Left forelimb (tissue), 1 donor: Measurements from ENCODE around the gene INTS7.

Source experiments
- DNase-seq: peaks from one replicate; pipeline ENCODE4 v3.0.0-alpha.2; 2018; ENCODE audit warnings: low spot score

The INTS7 gene

DNA sequence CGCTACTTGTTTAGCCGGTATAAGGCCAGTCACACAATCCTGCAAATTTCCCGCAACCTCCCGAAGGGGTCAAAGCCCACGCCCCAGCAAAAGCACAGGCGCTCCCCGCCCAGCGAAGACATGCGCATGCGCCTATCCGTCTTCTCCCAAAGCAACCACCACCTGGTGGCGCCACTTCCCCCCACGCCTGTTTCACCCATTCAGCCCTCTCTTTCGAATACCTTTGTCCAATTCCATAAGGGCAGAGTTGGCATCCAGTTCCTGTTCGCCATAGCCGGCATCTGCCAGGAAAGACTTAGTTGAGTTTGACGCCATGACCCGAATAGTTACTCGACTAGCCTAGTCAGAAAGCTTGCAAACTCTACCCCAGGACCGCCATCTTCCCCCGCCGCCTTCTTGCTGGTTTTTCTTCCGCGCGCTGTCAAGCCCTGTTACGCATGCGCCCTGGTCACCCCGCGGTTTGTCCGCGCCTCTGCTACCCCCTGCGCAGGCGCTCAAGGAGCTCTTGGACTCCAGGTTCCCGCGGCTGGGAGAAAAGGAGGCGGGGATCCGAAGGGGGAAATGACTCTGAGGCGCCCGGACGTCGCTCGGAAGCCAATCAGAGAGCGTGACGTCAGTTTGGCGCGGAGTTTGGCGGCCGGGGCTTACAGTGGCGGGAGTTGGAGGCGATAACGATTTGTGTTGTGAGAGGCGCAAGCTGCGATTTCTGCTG is at the start of gene INTS7, which contains the start of gene DTL:
Gene INTS7, minus strand, starts transcription at position 435 of the 712 bp plus-strand sequence. Its CDS starts 120 bp downstream, at position 315.
Gene DTL, plus strand, starts transcription at position 626 of the 712 bp plus-strand sequence. CDS start 143 bp downstream, outside the sequence.
- peak; percentile 99 for DNase-seq

GRCh38 chr1:212082765-212083406 is 47.5 kb upstream of the INTS7 start:
- no peak for DNase-seq

- DNase-seq, result no peak
Measured at GRCh38 chr1:212078826-212079225, 43.5 kb upstream of the INTS7 start.

- no peak for DNase-seq
Measured at GRCh38 chr1:212077028-212077427, 41.7 kb upstream of the INTS7 start.

DNA sequence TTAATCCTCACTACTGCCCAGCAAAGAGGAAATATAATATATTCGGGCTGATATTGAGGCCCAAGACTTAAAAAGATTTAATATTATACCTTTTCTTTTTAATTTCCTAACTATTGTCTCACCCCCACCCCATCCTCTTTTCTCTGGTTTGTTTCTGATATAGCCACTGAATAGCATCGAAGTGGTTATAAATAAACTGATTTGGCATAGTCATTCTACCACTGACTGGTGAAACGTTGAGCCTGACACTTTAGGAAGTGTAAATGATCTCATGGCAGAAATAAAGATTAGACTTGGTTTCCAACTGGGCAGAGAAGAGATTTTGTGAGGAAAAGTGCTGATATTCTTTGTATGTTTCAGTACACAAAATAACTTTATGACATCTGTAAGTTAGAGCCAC is 39.5 kb upstream of the INTS7 start:
- DNase-seq, result no peak

- no peak for DNase-seq
Measured at GRCh38 chr1:212074313-212074712, 39.0 kb upstream of the INTS7 start.

- no peak for DNase-seq
Measured at GRCh38 chr1:212073490-212073889, 38.1 kb upstream of the INTS7 start.

DNA sequence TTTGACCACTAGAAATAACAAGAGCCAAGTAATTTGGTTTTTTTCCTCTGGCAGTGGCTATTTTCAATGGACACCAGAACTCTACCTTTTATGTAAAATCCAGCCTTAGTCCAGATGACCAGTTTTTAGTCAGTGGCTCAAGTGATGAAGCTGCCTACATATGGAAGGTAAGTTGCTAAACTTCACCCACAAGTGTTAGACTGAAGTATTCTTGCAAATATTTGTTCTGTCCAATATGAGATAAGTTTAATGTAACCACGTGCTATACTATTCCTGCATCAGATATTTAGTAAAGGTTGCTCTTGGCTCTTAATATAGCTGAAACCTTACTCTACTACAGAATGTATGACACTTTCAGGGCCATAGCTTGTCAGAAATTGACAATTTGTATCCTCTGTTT is 36.7 kb upstream of the INTS7 start:
- DNase-seq, result no peak

DNA sequence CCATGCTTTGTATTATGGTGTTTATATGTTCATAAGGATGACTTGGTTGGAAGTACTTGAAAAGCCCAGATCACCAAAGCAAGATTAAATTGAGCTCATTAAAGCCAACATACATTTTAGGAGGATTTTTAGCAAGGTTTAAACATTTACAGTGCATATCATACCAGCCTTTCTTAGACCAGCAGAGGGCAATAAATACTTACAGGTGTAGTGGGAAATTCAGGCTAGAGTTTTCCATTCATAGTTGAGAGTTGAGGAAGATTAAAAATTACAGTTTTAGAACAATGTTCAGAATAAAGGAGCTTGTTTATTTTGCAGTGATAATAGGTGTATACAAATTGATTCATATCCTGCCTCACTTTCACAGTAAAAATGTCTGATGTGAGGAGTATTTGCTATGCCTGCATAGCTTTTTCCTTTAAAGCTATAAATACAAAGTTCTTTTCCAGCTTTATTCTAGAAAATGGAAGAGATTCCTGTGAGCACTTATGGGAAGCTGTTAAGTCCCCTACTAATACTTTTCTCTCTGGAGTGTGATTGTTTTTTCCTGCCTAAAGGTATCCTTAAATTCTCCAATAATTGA is 35.5 kb upstream of the INTS7 start:
- DNase-seq, result no peak

DNA sequence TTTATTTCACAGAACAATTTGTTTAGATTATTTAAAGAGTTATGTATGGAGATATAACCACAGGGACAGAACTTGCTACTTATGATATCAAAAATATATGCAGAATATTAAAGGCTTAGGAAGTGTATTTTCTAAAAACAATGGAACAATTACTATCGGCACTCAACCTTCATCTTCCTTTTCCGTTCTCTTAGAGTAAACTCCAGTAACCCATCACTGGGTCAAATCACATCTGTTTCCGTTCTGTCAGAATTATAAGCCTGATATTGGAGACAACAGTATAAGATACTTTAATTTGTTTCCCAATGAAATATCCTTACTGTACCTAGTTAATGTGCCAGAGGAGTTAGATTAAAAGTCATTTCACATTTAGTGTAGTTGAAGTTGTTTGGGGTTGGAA is 32.4 kb upstream of the INTS7 start:
- no peak for DNase-seq

DNA sequence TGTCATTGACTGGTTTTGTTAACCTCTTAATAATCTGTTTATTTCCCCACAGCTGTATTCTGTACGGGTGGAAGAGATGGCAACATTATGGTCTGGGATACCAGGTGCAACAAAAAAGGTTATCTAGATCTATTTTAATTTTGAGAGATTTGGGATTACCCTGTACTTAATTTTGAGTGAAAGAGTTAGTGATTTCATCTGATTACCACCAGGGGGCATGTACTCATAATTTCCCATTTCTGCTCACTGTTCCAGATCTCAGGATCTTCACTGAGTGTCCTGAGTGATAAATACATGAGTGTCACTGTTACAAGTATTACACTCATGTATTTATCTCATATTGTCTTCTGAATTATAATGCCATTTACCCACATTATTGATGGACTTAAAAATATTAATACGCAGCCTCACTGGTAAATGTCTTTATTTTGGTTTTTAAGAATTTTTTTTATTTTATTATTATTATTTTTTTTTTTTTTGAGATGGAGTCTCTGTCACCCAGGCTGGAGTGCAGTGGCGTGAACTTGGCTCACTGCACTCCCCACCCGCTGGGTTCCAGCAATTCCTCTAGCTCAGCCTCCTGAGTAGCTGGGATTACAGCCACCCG is 27.6 kb upstream of the INTS7 start:
- DNase-seq, result no peak

GRCh38 chr1:212060632-212061472 is 25.5 kb upstream of the INTS7 start:
- no peak for DNase-seq

DNA sequence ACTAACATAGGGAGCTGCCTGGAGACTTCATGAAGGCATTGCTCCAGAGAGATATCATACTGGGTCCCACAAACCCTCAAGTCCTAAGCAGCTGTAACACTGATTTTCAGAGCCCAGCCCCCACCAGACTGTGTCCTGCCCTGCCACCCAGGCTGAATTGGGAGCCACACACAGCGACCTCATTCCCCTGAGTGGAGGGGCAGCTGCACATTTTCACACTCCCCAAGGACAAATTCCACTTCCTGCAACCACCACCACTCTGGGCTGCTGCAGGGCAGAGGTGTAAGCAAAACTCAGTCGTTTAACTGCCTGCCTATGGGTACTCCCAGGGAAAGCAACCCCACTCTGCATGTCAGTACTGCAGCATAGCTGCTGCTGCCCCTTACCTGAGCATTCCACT is 20.0 kb upstream of the INTS7 start:
- no peak for DNase-seq

DNA sequence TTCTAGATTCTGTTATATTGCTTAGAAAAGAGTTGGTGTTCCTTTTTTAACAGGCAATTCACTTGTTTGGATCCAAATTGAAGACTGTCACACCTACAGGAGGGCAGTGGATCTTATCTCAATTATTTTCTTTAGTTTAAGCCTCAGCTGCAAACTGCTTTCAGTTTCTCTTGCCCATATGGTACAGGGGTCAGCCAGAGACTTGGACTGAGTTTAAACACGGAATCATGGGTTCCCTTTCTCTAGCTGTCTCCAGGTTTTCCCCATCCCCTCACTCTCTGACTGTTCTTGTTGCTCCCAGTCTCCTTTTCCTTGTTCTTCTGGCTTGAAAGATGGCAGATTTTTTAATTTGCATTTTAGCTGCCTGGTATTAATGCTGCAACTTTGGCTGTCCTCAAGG is 18.6 kb upstream of the INTS7 start:
- DNase-seq, result no peak

GRCh38 chr1:212045981-212046380 is 10.6 kb upstream of the INTS7 start:
- no peak for DNase-seq

- no peak for DNase-seq
Measured at GRCh38 chr1:212044851-212045250, 9.5 kb upstream of the INTS7 start.

- DNase-seq, result no peak
Measured at GRCh38 chr1:212042436-212042835, 7.1 kb upstream of the INTS7 start.

GRCh38 chr1:212040629-212041412 is 5.5 kb upstream of the INTS7 start:
- no peak for DNase-seq

GRCh38 chr1:212039622-212040021 is 4.3 kb upstream of the INTS7 start:
- DNase-seq, result no peak

- DNase-seq, result no peak
Measured at GRCh38 chr1:212037900-212038299, 2.5 kb upstream of the INTS7 start.
